Keratinocyte (primary cell): ENCODE data around the gene NFE2L1. TPM values are rescaled to one million over a fixed set of nuclear protein-coding genes. Genes with fewer than 3 reads are reported as not detected.

Experiments
- DNase-seq: peaks from one replicate; pipeline ENCODE4 v3.0.0-alpha.2; 2011; ENCODE audit warnings: low read depth, missing footprints, low spot score
- FAIRE-seq: peaks from 2 replicates; lab custom pipeline; 2011; peaks lifted over from hg19 to GRCh38; lab: Jason Lieb, UNC
- H2AFZ ChIP-seq: 2 replicates; pipeline ENCODE4 v1.6.0; 2012; ENCODE audit warnings: low read length, control low read depth, inconsistent platforms; ENCODE audit not compliant: control insufficient read depth
- H3K27ac ChIP-seq: 2 replicates; pipeline ENCODE4 v1.5.1; 2011; ENCODE audit warnings: low read length; ENCODE audit not compliant: control insufficient read depth, insufficient read depth
- H3K27me3 ChIP-seq: 3 replicates; pipeline ENCODE4 v1.6.0; 2011; ENCODE audit warnings: low read length; ENCODE audit not compliant: control insufficient read depth, insufficient read depth; ENCODE audit errors: extremely low read depth
- H3K36me3 ChIP-seq, 2 experiments: 2 replicates in 1 of 2; 3 replicates in 1 of 2; pipeline ENCODE4 v1.5.1; 2011; ENCODE audit warnings: low read length in 2 of 2, mild to moderate bottlenecking in 1 of 2; ENCODE audit not compliant: control insufficient read depth in 2 of 2, insufficient read depth in 2 of 2; ENCODE audit errors: extremely low read depth in 1 of 2
- H3K4me1 ChIP-seq: 3 replicates; pipeline ENCODE4 v1.5.1; 2011; ENCODE audit warnings: low read length; ENCODE audit not compliant: control insufficient read depth, insufficient read depth; ENCODE audit errors: extremely low read depth
- H3K4me2 ChIP-seq: 3 replicates; pipeline ENCODE4 v1.6.0; 2011; ENCODE audit warnings: low read depth, low read length; ENCODE audit not compliant: control insufficient read depth, insufficient read depth; ENCODE audit errors: extremely low read depth
- H3K4me3 ChIP-seq, 3 experiments: fragments of 200-600 bp in 1 of 3; sonication (generic) in 1 of 3; 2 replicates in 2 of 3; 3 replicates in 1 of 3; pipeline ENCODE4 v1.5.1; 2011 to 2016; ENCODE audit warnings: low read length in 3 of 3, mild to moderate bottlenecking in 3 of 3, control low read depth in 2 of 3, inconsistent platforms in 1 of 3, low read depth in 1 of 3, mixed read lengths in 1 of 3, mixed run types in 1 of 3, moderate library complexity in 1 of 3; ENCODE audit not compliant: control insufficient read depth in 2 of 3, insufficient read depth in 2 of 3; ENCODE audit errors: extremely low read depth in 1 of 3
- H3K79me2 ChIP-seq: 2 replicates; pipeline ENCODE4 v1.6.0; 2012; ENCODE audit warnings: low read length; ENCODE audit not compliant: control insufficient read depth, insufficient read depth
- H3K9ac ChIP-seq: 3 replicates; pipeline ENCODE4 v1.6.0; 2011; ENCODE audit warnings: low read length; ENCODE audit not compliant: control insufficient read depth, insufficient read depth; ENCODE audit errors: extremely low read depth
- H3K9me1 ChIP-seq: 3 replicates; pipeline ENCODE4 v1.6.0; 2011; ENCODE audit warnings: low read length; ENCODE audit not compliant: control insufficient read depth, insufficient read depth; ENCODE audit errors: extremely low read depth
- H3K9me3 ChIP-seq: 2 replicates; pipeline ENCODE4 v1.5.1; 2012; ENCODE audit warnings: low read depth, low read length; ENCODE audit not compliant: control insufficient read depth
- H4K20me1 ChIP-seq: 3 replicates; pipeline ENCODE4 v1.6.0; 2011; ENCODE audit warnings: low read length; ENCODE audit not compliant: control insufficient read depth, insufficient read depth; ENCODE audit errors: extremely low read depth
- EZH2 ChIP-seq: IDR thresholded peaks from one replicate; pipeline ENCODE4 v1.6.1; 2012; ENCODE audit warnings: inconsistent platforms, mild to moderate bottlenecking, low read length, moderate library complexity
- dilution Hi-C: fragments of 300-500 bp; cut with MboI; formaldehyde crosslinking; loops from one replicate; pipeline ENCODE4 v1.7.0; 2020; ENCODE audit warnings: low sequenced_read_pairs; ENCODE audit not compliant: extremely low pct_ligation_motif_present
- polyA plus RNA-seq, 5 experiments: library from polyadenylated mRNA; depleted of rRNA in 3 of 5; stranded (reverse) in 3 of 5; stranded (forward) in 1 of 5; unstranded in 1 of 5; fragments of >200 nt; gene quantifications; 1 replicate in 1 of 5; 2 replicates in 3 of 5; 3 replicates in 1 of 5; pipeline versions ENCODE4 v1.2.1 to v1.2.3, GENCODE V29; 2011 to 2012; ENCODE audit warnings: missing spikeins in 2 of 5, low read depth in 1 of 5, low replicate concordance in 1 of 5
- TF ChIP-seq, protein P1 (sequence below), 3 experiments: IDR thresholded peaks in 1 of 3; conservative IDR thresholded peaks in 1 of 3; optimal IDR thresholded peaks in 1 of 3; 2 replicates in 2 of 3; 3 replicates in 1 of 3; pipeline versions ENCODE3 to v1.5.1; 2011; ENCODE audit warnings: low read length in 3 of 3, mild to moderate bottlenecking in 3 of 3, moderate library complexity in 2 of 3, control low read depth in 1 of 3, inconsistent platforms in 1 of 3; ENCODE audit not compliant: insufficient read depth in 2 of 3; ENCODE audit errors: extremely low read depth in 1 of 3

NFE2L1 gene
- polyA plus RNA-seq, 1 donor (not counting 4 experiments of a cell fraction or from before 2014, with no cell fraction given): 208 TPM

DNA sequence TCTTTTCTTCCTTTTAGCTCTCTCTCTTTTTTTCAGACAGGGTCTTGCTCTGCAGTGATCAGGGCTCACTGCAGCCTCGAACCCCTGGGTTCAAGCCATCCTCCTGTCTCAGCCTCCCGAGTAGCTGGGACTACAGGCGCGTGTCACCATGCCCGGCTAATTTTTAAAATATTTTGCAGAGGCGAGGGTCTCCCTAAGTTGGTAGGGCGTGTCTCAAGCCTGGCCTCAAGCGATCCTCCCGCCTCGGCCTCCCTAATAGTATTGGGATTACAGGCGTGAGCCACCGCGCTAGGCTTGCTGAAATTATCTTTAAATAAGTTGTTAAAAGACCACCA lies 58.6 kb downstream of the NFE2L1 start:
- peak overlapping the region; percentile 92 for H3K4me2 ChIP-seq
- peaks cover 38% of the 10 kb centered on the region for H3K79me2 ChIP-seq
- no peaks in the 10 kb centered on the region for H3K27me3 ChIP-seq
- H3K4me1 ChIP-seq: peaks cover 2% of the 10 kb centered on the region
- H2AFZ ChIP-seq: peak overlapping the region; percentile 100
- FAIRE-seq (no peak), DNase-seq (no peak)
- no peaks in the 10 kb centered on the region for H4K20me1 ChIP-seq
- TF ChIP-seq EZH2: no peak
- TF ChIP-seq, protein P1, sequence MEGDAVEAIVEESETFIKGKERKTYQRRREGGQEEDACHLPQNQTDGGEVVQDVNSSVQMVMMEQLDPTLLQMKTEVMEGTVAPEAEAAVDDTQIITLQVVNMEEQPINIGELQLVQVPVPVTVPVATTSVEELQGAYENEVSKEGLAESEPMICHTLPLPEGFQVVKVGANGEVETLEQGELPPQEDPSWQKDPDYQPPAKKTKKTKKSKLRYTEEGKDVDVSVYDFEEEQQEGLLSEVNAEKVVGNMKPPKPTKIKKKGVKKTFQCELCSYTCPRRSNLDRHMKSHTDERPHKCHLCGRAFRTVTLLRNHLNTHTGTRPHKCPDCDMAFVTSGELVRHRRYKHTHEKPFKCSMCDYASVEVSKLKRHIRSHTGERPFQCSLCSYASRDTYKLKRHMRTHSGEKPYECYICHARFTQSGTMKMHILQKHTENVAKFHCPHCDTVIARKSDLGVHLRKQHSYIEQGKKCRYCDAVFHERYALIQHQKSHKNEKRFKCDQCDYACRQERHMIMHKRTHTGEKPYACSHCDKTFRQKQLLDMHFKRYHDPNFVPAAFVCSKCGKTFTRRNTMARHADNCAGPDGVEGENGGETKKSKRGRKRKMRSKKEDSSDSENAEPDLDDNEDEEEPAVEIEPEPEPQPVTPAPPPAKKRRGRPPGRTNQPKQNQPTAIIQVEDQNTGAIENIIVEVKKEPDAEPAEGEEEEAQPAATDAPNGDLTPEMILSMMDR (optimal IDR thresholded peaks at IDR 0.05 in 1 of 3, IDR thresholded peaks at IDR 0.05 in 1 of 3, conservative IDR thresholded peaks at IDR 0.05 in 1 of 3; ENCODE audit: extremely low read depth in 1 of 3, insufficient read depth in 2 of 3, low read length in 3 of 3): no peak
- peak overlapping the region; percentile 78 to 99 (median 97) for H3K4me3 ChIP-seq
- dilution Hi-C loops: no loop called here
- H3K9me1 ChIP-seq: no peaks in the 10 kb centered on the region
- H3K36me3 ChIP-seq: peaks cover 0 to 4% of the 10 kb centered on the region in 2 experiments
- no peaks in the 10 kb centered on the region for H3K9me3 ChIP-seq
- H3K27ac ChIP-seq: peak overlapping the region; percentile 92
- H3K9ac ChIP-seq: peak overlapping the region; percentile 95

DNA sequence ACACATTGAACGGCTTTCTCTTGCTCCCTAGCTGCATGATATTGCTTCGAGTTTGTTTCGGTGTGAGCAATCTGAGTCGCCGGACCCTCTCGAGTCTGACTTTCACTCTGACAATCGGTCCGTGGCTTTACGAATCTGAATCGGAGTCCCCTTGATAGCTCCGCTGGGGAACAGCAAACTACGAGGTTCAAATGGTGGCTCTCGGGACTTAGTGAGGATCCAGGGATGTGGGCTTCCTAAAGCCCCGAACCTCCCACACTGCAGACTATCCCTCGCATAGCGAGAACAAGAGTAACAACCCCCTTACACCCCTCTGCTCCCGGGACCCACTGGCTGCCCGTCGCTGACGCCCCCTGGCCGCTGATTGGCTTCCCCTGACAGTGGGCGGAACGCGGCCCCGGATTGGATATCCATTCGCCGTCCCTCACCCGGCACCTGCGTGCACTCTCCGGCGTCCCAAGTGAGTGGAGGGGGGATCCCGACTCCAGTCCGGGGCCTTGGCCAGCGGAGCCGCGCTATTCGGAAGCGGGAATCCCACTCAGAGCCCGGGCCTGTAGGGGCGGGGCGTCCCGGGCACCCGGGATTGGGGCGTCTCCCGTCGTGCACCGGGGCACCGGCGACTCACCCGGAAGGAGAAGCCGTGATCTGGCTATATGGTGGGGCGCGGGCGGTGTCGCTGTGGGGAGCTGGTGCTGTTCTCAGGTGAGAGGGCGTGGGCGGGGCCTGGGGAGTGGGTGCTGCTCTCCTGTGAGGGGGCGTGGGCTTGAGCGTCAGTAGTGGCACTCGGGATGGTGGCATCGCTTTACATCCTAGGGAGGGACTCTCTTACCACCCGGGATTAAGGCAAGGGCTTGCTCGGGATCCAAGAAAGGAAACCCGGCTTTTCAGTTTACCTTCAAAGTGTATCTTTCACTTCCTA lies 59.2 kb downstream of the NFE2L1 start, which contains the start of gene SNX11:
Gene SNX11 (plus strand): TSS at position 630 of the 919 bp plus-strand sequence. CDS start 4,278 bp downstream, outside the sequence.
- DNase-seq: peak; percentile 57
- Histone ChIP-seq H3K27me3 (no peaks in the 10 kb centered on the region), H3K9me3 (no peaks in the 10 kb centered on the region), H3K4me2 (peak within 1 kb of the TSS; percentile 92), H3K79me2 (peaks cover 44% of the 10 kb centered on the region), H2AFZ (peak within 1 kb of the TSS; percentile 100), H3K4me1 (no peaks in the 10 kb centered on the region), H3K9me1 (no peaks in the 10 kb centered on the region), H3K9ac (peak within 1 kb of the TSS; percentile 95), H4K20me1 (no peaks in the 10 kb centered on the region), H3K27ac (peak within 1 kb of the TSS; percentile 92), H3K36me3 (peaks cover 0 to 7% of the 10 kb centered on the region in 2 experiments), H3K4me3 (peak within 1 kb of the TSS; percentile 78 to 99 (median 97))
- TF ChIP-seq, protein P1 (optimal IDR thresholded peaks at IDR 0.05 in 1 of 3, IDR thresholded peaks at IDR 0.05 in 1 of 3, conservative IDR thresholded peaks at IDR 0.05 in 1 of 3; ENCODE audit: extremely low read depth in 1 of 3, insufficient read depth in 2 of 3, low read length in 3 of 3): peak in 1 of 3 experiments; percentile 42
- TF ChIP-seq EZH2: no peak
- dilution Hi-C loops: no loop called here
- FAIRE-seq: no peak
